UCSD-AML1 (cell line): Measurements from ENCODE around the gene ASIC2.

ENCODE experiments used
- DNase-seq: peaks from one replicate; lab custom pipeline; 2025; ENCODE audit not compliant: unreplicated experiment; lab: John Stamatoyannopoulos, UW

ASIC2 gene

GRCh38 chr17:33164169-33164881 lies 128.8 kb downstream of the ASIC2 start:
- DNase-seq, result no peak

- no peak for DNase-seq
Observed at GRCh38 chr17:33163533-33164168, 129.4 kb downstream of the ASIC2 start.

GRCh38 chr17:33154869-33155455 lies 138.1 kb downstream of the ASIC2 start:
- DNase-seq, result no peak

GRCh38 chr17:33152783-33153182 lies 140.3 kb downstream of the ASIC2 start:
- DNase-seq, result no peak

GRCh38 chr17:33151565-33151964 lies 141.5 kb downstream of the ASIC2 start:
- DNase-seq, result no peak

- DNase-seq, result no peak
Observed at GRCh38 chr17:33145941-33146340, 147.2 kb downstream of the ASIC2 start.

GRCh38 chr17:33144837-33145236 lies 148.3 kb downstream of the ASIC2 start:
- no peak for DNase-seq

- no peak for DNase-seq
Observed at GRCh38 chr17:33142705-33143299, 150.3 kb downstream of the ASIC2 start.

- DNase-seq, result no peak
Observed at GRCh38 chr17:33140413-33141099, 152.5 kb downstream of the ASIC2 start.

GRCh38 chr17:33138627-33139026 lies 154.5 kb downstream of the ASIC2 start:
- DNase-seq, result no peak

GRCh38 chr17:33137426-33137825 lies 155.7 kb downstream of the ASIC2 start:
- DNase-seq, result no peak

- DNase-seq, result no peak
Observed at GRCh38 chr17:33135691-33136090, 157.4 kb downstream of the ASIC2 start.

GRCh38 chr17:33131620-33132019 lies 161.5 kb downstream of the ASIC2 start:
- no peak for DNase-seq

GRCh38 chr17:33127706-33128105 lies 165.4 kb downstream of the ASIC2 start:
- no peak for DNase-seq

- no peak for DNase-seq
Observed at GRCh38 chr17:33126086-33126485, 167.0 kb downstream of the ASIC2 start.

GRCh38 chr17:33125552-33125950 lies 167.5 kb downstream of the ASIC2 start:
- no peak for DNase-seq

- DNase-seq, result no peak
Observed at GRCh38 chr17:33124871-33125551, 168.1 kb downstream of the ASIC2 start.

- no peak for DNase-seq
Observed at GRCh38 chr17:33124185-33124584, 168.9 kb downstream of the ASIC2 start.

- DNase-seq, result no peak
Observed at GRCh38 chr17:33121756-33122155, 171.3 kb downstream of the ASIC2 start.

- no peak for DNase-seq
Observed at GRCh38 chr17:33121272-33121671, 171.8 kb downstream of the ASIC2 start.

GRCh38 chr17:33120103-33120502 lies 173.0 kb downstream of the ASIC2 start:
- no peak for DNase-seq
